Inflammatory macrophage treated with lipopolysaccharide for 1 hour (primary cell): ENCODE data around the gene SPG7.
"Not testable (repeated sequence)": the region's sequence is repeated elsewhere in the genome, so short reads cannot be mapped to it uniquely, and the experiment has no call there.

Source experiments
- DNase-seq, 2 donors: peaks; one replicate each; pipeline ENCODE4 v3.0.0-alpha.2; 2020 to 2022

Gene SPG7

DNA sequence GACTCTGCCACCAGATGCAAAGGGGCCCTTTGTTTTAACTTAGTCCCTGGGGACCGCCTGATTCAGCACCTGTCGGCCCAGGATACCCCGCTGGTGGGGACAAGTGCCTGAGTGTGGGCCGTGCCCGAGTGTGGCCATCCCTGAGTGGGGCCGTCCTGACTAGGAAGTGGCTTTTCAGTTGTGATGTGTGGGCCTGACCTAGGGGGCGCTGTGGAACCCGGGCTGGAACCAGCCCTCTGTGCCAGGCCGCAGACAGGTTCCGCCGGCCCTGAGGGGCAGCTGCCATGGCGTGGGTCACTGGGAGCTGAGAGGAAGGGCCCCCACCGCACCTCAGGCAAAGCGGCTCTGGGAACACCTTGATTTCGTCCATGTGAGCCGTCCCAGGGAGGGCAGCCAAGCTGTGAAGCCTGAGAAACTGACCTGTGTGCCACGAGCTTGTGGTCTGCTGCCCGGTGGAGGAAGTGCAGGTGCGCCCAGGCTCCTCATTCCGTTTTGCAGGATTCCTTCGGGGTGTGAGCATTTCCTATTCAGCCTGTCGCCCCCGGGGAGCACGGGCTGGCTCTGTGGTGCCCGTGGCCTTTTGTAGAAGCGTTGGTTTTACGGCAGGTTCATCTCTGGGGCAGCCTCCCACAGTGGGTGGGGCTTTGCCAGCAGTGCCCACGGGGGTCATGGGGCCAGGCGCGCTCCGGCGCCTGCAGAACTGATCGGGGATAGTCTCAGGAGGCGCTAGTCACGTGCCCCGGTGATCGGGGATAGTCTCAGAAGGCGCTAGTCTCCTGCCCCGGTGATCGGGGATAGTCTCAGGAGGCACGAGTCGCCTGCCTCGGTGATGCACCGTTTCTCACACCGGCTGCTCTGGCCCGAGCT is 57.5 kb downstream of the SPG7 start:
- DNase-seq, result peak; percentile 48 to 54

GRCh38 chr16:89567656-89568594 is 59.7 kb downstream of the SPG7 start:
- DNase-seq, result no peak

DNA sequence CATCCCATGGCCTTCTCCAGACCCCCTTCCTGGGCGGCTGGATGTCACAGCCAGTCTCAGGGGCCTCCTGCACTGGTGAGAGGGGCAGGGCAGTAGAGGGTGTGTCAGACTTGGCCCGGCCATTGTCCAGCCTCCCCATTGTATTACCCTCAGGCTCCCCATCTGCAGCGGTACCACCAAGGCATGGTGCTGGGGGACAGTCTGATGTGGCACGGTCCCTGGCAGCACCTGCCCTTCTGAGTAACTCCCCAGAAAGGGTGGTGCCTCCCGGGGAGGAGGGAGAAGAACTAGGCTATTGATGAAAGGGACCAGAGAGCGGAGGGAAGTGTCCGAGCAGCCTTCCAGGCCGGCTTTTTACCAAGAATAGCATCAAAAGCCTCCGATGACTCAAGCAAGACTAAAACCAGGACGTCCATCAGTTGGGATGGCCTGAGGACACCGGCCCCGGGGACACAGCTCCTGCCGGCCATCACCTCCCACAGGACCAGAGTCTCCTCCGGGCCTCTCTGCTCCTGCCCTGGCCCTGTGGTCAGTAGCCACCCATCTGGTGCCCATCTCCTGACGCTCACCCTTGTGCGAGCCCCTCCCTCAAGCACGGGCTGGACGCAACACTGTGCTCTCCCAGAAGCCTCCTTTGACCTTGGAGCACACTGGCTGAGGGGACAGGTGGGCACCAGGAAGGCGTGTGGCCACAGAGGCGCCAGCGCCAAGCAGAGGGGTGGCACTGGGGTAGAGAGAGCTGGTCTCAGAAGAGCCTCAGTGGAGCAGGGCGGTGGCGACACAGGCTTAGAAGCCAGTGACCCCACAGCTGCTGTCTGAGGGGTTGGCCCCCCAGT is 61.5 kb downstream of the SPG7 start:
- no peak for DNase-seq

- no peak for DNase-seq
Observed at GRCh38 chr16:89570342-89570923, 62.2 kb downstream of the SPG7 start.

- DNase-seq, result not testable (repeated sequence)
Observed at GRCh38 chr16:89570983-89571598, 62.9 kb downstream of the SPG7 start.

- no peak for DNase-seq
Observed at GRCh38 chr16:89571636-89572035, 63.4 kb downstream of the SPG7 start.

GRCh38 chr16:89572073-89572484 is 63.9 kb downstream of the SPG7 start:
- DNase-seq, result no peak

DNA sequence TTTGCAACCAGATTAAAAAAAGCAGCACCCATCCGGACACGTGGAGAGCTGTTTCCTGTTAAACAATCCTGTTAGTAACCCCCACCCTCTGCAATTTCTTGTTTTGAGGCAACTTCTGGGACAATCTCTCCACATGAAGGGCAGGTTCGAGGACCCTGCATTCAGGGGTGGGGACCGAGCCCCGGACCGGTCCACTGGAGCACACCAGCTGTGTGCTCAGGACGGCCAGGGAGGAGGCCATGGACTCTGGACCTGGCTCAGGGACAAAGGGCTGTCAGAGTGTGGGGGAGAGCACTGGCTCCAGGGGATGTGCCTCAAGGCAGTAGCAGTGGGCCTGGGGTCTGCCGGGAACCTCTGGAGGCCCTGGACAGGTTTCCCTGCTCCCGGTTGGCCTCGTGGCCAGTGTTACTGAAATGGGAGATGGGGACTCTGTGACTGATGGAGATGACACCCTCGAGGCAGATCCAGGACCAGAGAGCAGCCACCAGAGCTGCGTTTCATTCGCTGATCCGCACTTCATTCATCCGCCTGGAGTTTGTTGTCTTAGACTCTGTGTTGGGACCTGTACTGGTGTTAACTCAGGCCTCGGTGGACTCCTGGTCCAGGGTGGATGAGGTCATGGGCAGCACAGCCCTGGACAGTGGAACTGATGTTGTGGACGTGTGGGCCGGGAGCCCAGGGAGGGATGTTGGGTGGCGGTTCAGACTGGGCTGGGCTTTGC is 64.4 kb downstream of the SPG7 start:
- no peak for DNase-seq

DNA sequence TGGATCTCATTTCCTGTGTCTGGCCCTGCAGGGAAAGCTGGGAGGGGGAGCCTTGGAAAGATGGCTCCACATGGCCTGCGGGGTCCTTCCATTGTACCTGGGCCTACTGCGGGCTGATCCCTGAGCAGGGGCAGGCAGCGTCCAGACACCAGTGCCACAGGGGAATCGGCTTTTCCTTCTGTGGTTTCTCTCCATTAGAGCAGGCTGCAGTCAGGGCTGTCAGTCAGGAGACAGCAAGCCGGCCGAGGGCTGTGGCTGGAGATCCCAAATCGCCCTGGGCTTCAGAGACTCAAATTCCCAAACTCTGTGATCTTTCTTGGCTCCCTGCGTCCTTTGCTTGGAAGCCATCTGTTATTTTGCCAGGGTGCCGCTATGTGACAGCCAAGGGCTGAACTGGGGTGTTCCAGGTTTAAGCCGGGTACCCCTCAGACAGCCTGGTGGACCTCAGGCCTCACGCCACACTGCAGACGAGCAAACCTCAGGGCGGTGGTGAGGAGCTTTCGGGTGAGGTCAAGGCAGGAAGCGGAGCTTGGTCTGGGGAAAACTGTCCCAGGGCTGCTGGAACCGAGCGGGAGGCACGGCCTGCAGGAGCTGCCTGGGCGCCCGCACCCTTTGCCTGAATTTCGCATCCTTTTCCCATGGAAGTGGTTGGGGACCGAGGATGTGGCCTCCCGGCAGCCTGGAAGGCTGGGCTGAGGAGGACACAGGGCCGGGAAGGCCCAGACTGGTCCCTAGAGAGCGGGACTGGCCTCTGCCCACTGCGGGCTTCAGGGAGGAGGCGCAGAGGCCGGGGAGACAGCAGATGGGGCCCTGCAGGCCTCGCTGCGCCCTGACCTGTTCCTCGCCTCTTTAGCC is 65.8 kb downstream of the SPG7 start:
- DNase-seq, result no peak

GRCh38 chr16:89574681-89575246 is 66.6 kb downstream of the SPG7 start:
- peak; percentile 43 to 73 for DNase-seq

DNA sequence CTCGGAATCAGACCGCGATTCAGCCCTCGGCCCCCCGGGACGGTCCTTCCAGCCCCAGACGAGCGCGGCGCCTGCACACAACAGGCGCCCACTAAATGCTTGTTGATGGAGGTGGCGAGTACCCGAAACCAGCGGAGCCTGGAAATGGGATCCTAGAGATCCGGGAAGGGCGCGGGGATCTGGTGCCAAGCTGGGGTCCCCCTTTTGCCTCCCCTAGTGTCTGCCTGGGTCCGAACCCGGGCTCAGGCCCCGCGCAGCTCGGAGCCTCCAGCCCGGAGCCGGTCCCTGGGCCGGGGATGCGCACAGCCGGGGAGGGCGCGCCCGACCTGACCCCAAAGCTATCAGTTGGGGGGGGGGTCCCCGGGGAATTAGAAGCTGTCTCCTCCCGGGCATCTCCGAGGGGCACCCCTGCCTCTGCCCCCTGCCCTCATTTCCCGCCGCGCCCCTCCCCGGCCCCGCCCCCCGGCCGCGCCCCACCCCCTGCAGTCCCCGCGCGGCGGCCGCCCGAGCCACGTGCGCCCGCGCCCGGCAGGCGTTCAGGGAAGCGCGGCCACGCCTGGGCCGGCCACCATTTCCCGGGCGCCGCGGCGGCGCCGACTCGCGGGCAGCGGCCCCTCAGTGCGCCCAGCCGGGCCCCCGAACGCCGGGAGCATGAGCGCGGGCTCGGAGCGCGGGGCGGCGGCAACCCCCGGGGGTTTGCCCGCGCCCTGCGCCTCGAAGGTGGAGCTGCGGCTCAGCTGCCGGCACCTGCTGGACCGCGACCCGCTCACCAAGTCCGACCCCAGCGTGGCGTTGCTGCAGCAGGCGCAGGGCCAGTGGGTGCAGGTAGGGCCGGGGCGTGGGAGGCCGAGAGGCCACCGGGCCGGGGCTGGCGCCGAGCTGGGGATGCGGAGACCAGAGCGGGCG is 67.3 kb downstream of the SPG7 start, which contains the start of gene CPNE7:
Gene CPNE7, plus strand, starts transcription at position 512 of the 906 bp plus-strand sequence. Its CDS starts 140 bp downstream, at position 652.
- no peak for DNase-seq

GRCh38 chr16:89576153-89577054 is 68.2 kb downstream of the SPG7 start:
- no peak for DNase-seq

DNA sequence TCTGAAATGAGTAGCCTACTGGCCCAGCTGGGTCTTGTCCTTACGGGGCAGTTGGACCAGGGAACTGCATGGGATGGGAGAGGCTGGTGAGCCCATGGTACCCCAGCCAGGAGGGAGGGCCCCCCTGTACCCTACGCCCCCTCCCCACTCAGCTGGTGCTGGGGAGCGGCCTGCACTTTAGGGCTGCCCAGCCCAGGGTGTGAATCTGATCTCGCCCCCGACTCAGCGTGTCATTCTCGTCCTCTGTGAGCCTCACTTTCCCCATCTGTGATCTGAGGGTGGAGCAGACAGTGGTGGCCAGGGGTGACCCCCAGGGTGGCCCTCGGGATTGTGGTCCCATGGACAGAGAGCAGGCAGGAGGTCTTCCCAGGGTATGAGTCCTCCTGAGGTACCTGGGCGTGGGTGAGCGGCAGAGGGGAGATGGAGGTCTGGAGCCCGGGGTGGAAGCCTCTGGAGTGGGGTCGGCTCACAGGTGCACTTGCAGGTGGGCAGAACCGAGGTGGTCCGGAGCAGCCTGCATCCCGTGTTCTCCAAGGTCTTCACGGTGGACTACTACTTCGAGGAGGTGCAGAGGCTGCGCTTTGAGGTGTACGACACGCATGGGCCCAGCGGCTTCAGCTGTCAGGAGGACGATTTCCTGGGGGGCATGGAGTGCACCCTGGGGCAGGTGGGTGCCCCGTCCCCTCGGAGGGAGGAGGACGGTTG is 69.0 kb downstream of the SPG7 start:
- no peak for DNase-seq

DNA sequence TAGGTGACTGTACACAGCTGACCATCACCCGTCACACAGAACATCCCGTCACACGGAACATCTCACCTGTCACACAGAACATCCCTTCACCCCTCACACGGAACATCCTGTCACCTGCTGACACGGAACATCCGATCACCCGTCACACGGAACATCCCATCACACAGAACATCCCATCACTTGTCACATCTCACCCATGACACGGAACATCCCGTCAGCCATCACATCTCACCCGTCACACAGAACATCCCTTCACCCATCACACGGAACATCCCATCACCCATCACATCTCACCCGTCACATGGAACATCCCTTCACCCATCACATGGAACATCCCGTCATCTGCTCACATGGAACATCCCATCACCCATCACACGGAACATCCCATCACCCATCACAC is 71.1 kb downstream of the SPG7 start:
- DNase-seq, result no peak

DNA sequence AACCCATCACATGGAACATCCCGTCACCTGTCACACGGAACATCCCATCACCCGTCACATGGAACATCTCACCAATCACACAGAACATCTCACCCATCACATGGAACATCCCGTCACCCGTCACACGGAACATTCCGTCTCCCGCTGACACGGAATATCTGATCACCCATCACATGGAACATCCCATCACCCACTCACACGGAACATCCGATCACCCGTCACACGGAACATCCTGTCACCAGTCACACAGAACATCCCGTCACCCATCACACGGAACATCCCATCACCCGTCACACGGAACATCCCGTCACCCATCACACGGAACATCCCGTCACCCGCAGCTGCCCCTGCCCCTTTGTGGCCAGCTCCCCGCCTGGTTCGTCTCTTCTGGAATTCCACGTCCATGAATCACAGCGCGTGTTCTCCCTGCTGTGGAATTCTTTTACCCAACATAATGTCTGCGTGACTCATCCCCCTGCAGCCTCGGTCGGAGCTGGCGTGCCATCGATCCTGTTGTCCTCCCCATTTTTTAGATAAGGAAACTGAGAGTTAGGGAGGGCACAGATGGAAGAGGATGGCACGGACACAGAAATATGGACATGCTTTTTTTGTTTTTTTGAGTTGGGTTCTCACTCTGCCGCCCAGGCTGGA is 73.0 kb downstream of the SPG7 start:
- no peak for DNase-seq

DNA sequence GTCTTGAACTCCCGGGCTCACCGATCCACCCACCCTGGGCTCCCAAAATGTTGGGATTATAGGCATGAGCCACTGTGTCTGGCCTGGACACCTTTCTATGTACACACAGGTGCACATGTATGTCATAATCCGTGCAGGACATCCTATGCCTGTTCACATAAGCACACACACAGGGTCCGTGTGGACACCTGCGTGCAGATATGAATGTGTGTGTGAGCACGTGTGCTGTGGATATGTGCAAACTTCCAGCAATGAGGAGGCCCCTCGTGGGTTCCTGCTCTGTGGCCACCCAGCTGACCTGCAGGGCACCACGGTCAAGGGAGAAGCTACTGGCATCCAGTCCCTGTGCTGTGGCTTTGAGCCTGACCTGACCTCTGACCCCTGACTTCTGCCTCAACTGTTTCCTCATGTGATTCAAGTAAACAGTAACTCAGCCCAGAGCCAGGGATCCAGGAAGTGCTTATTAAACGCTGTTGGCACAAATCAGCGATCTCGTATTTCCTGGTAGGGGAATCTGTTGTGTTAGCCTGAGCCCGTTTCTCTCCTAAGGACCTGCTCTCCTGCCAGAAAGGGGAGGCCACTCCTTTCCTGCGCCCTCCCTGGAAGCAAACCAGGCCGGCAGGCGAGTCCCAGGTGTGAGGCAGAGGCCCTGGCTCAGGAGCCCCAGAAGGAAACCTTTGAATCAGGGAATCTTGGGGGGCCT is 73.8 kb downstream of the SPG7 start:
- DNase-seq, result no peak
